K562 (cell line): Measurements from ENCODE around the gene MPRIP. TPM values are rescaled to one million over a fixed set of nuclear protein-coding genes. Genes with fewer than 3 reads are reported as not detected.

Experiments
- ATAC-seq: fragments of 200-7000 bp; cut with Tn5 transposase; 3 replicates; pipeline ENCODE4 v1.9.1; 2020; ENCODE audit warnings: moderate library complexity
- BruUV-seq: library from RNA; stranded (reverse); fragments of 400-500 nt; replicated peaks from 2 replicates; lab custom pipeline; 2021; lab: Mats Ljungman, UMichigan
- CTCF ChIA-PET: fragments of 300-600 bp; formaldehyde crosslinking; extraction: SDS; loops from one replicate; lab custom pipeline; 2021; ENCODE audit warnings: low intra/inter-chr PET ratio; lab: Yijun Ruan, JAX
- POLR2A ChIA-PET: fragments of 300-600, 350-650 bp; sonication (Branson Sonifier 250); formaldehyde crosslinking; extraction: SDS; loops from one replicate; lab custom pipeline; 2021; ENCODE audit warnings: antibody characterized with exemption, inconsistent platforms; lab: Yijun Ruan, JAX
- DNase-seq, 4 experiments: peaks; one replicate each; pipeline versions ENCODE4 v3.0.0 to v3.0.0-alpha.2; 2011 to 2018; ENCODE audit warnings: low spot score in 3 of 4, mixed read lengths in 3 of 4; ENCODE audit errors: extremely low read depth in 1 of 4
- FAIRE-seq: peaks from 2 replicates; lab custom pipeline; 2011; peaks lifted over from hg19 to GRCh38; lab: Jason Lieb, UNC
- H2AFZ ChIP-seq: 2 replicates; pipeline ENCODE4 v1.6.0; 2011; ENCODE audit warnings: low read depth, low read length, control low read depth, inconsistent platforms
- H3K27ac ChIP-seq: fragments of 200-600 bp; 3 replicates; pipeline ENCODE4 v1.8.0; 2011; ENCODE audit warnings: low read depth, mild to moderate bottlenecking, control low read depth, inconsistent platforms, low read length, moderate library complexity, mixed read lengths; ENCODE audit errors: extremely low read depth
- H3K27me3 ChIP-seq, 2 experiments: fragments of 300-600 bp in 1 of 2; 2 replicates in 1 of 2; 3 replicates in 1 of 2; pipeline versions ENCODE4 v1.6.0 to v1.8.0; 2011; ENCODE audit warnings: inconsistent platforms in 2 of 2, low read length in 2 of 2, mild to moderate bottlenecking in 1 of 2, mixed read lengths in 1 of 2, moderate library complexity in 1 of 2; ENCODE audit not compliant: control insufficient read depth in 2 of 2, insufficient read depth in 2 of 2
- H3K36me3 ChIP-seq: fragments of 300-600 bp; 3 replicates; pipeline ENCODE4 v1.8.0; 2011; ENCODE audit warnings: mild to moderate bottlenecking, low read length, inconsistent platforms; ENCODE audit not compliant: control insufficient read depth, insufficient read depth
- H3K4me1 ChIP-seq, 2 experiments: fragments of 200-600 bp in 1 of 2; replicated peaks in 1 of 2; 2 replicates in 1 of 2; 3 replicates in 1 of 2; pipeline versions ENCODE4 v1.5.1 to v1.8.0; 2011; ENCODE audit warnings: inconsistent platforms in 2 of 2, low read length in 2 of 2, mild to moderate bottlenecking in 1 of 2, mixed read lengths in 1 of 2, moderate library complexity in 1 of 2; ENCODE audit not compliant: control insufficient read depth in 2 of 2, insufficient read depth in 2 of 2
- H3K4me2 ChIP-seq: 2 replicates; pipeline ENCODE4 v1.6.1; 2011; ENCODE audit warnings: low read length, control low read depth, inconsistent platforms, mixed read lengths; ENCODE audit not compliant: insufficient read depth
- H3K4me3 ChIP-seq: fragments of 200-600 bp; sonication (generic), shearing (Covaris generic); 2 replicates; pipeline ENCODE4 v1.5.1; 2016; ENCODE audit warnings: control low read depth, inconsistent platforms
- H3K79me2 ChIP-seq: fragments of 200-600 bp; 3 replicates; pipeline ENCODE4 v1.8.0; 2011; ENCODE audit warnings: low read length, inconsistent platforms; ENCODE audit not compliant: control insufficient read depth, insufficient read depth
- H3K9ac ChIP-seq, 2 experiments: 2 replicates each; pipeline versions ENCODE4 v1.6.0 to v1.6.1; 2011; ENCODE audit warnings: low read depth in 2 of 2, low read length in 2 of 2, control low read depth in 1 of 2, inconsistent platforms in 1 of 2, mild to moderate bottlenecking in 1 of 2, mixed read lengths in 1 of 2; ENCODE audit not compliant: insufficient read depth in 1 of 2
- H3K9me1 ChIP-seq: one replicate; pipeline ENCODE4 v1.6.0; 2011; ENCODE audit warnings: inconsistent platforms, mild to moderate bottlenecking, low read length, moderate library complexity; ENCODE audit not compliant: control insufficient read depth, insufficient read depth
- H3K9me3 ChIP-seq: replicated peaks from 2 replicates; pipeline ENCODE4 v1.5.1; 2011; ENCODE audit warnings: low read depth, low read length, inconsistent platforms; ENCODE audit not compliant: control insufficient read depth, insufficient read depth
- H4K20me1 ChIP-seq: replicated peaks from 2 replicates; pipeline ENCODE4 v1.6.1; 2011; ENCODE audit warnings: low read length, inconsistent platforms, mixed read lengths; ENCODE audit not compliant: control insufficient read depth, insufficient read depth
- GATAD2A ChIP-seq: fragments of 450-650 bp; IDR thresholded peaks from 2 replicates; pipeline ENCODE4 v1.6.1; 2017
- HNRNPH1 ChIP-seq: fragments of 200-400 bp; formaldehyde crosslinking; optimal IDR thresholded peaks from 2 replicates; pipeline ENCODE3; 2017; ENCODE audit warnings: low read depth, mild to moderate bottlenecking, low read length, moderate library complexity
- NELFE ChIP-seq: IDR thresholded peaks from 2 replicates; pipeline ENCODE4 v1.6.1; 2011; ENCODE audit warnings: mild to moderate bottlenecking; ENCODE audit not compliant: insufficient read depth, insufficient read length
- RAD21 ChIP-seq, 2 experiments: fragments of 250-450 bp in 1 of 2; fragments of 450-650 bp in 1 of 2; sonication (Bioruptor Pico) in 1 of 2; formaldehyde crosslinking in 1 of 2; IDR thresholded peaks in 1 of 2; conservative IDR thresholded peaks in 1 of 2; 2 replicates each; pipeline versions ENCODE4 v1.4.0 to v1.8.0; 2020 to 2022; ENCODE audit warnings: mild to moderate bottlenecking in 2 of 2, moderate library complexity in 1 of 2
- SMAD4 ChIP-seq: fragments of 250-450 bp; sonication (Bioruptor Pico); conservative IDR thresholded peaks from 2 replicates; pipeline ENCODE4 v1.8.0; 2021; ENCODE audit warnings: inconsistent platforms, mild to moderate bottlenecking, moderate library complexity
- ZNF316 ChIP-seq: fragments of 450-650 bp; IDR thresholded peaks from 2 replicates; pipeline ENCODE4 v1.6.1; 2016
- ZNF75A ChIP-seq: fragments of 450-650 bp; formaldehyde crosslinking; IDR thresholded peaks from 2 replicates; pipeline ENCODE4 v1.4.0; 2020; ENCODE audit warnings: mild to moderate bottlenecking
- WGBS: fragments of 100-300 bp; shearing (Covaris generic); methylation state at CpG from one replicate; pipeline ENCODE4 v1.1.6; 2016; ENCODE audit warnings: low coverage, mixed read lengths; ENCODE audit not compliant: insufficient coverage; ENCODE audit errors: missing lambda C conversion rate; 5-methylcytosine and 5-hydroxymethylcytosine counted together
- in situ Hi-C: fragments of 300-500 bp; cut with MboI; formaldehyde crosslinking; loops from 4 replicates; pipeline ENCODE4 v1.15.0; 2018; ENCODE audit warnings: inconsistent platforms, mixed read lengths
- intact Hi-C: fragments of 100-400 bp; cut with micrococcal nuclease; formaldehyde crosslinking; loops from 2 replicates; pipeline ENCODE4 v1.14.2; 2022
- polyA plus RNA-seq, 8 experiments: library from polyadenylated mRNA; depleted of rRNA in 4 of 8; stranded (reverse) in 5 of 8; unstranded in 3 of 8; fragments of >200 nt; fragmentation: Nextera tagmentation in 2 of 8; fragmentation: Illumina TruSeq in 1 of 8; extraction: Ambion mirVana in 2 of 8; extraction: Trizol in 1 of 8; gene quantifications; 2 replicates each; pipeline versions ENCODE4 v1.2.1 to v1.2.3, GENCODE V29; 2011 to 2014; ENCODE audit warnings: inconsistent platforms in 1 of 8, missing spikeins in 1 of 8
- total RNA-seq, 7 experiments: library from RNA; depleted of rRNA in 6 of 7; stranded (reverse); fragments of >200 nt in 6 of 7; fragmentation: Illumina TruSeq in 2 of 7; extraction: Trizol in 2 of 7; gene quantifications; 2 replicates each; pipeline versions ENCODE4 v1.2.1 to v1.2.3, GENCODE V29; 2011 to 2021; ENCODE audit warnings: low replicate concordance in 1 of 7
- TF ChIP-seq, protein P1 (sequence below), 2 experiments: fragments of 250-450 bp in 1 of 2; fragments of 450-650 bp in 1 of 2; sonication (Bioruptor Pico) in 1 of 2; IDR thresholded peaks; 2 replicates each; pipeline versions ENCODE4 v1.6.1 to v1.8.0; 2016 to 2021; ENCODE audit warnings: mild to moderate bottlenecking in 2 of 2, moderate library complexity in 2 of 2, missing compliant biosample characterization in 1 of 2, missing genetic modification characterization in 1 of 2
- TF ChIP-seq, protein P2 (sequence below): fragments of 250-450 bp; sonication (Bioruptor Pico); IDR thresholded peaks from 2 replicates; pipeline ENCODE4 v1.5.1; 2021; ENCODE audit warnings: mild to moderate bottlenecking
- TF ChIP-seq, protein P3 (sequence below): sonication (generic); formaldehyde crosslinking; IDR thresholded peaks from 2 replicates; pipeline ENCODE4 v1.5.0; 2020; ENCODE audit warnings: missing genetic modification reagents
- TF ChIP-seq, protein P4 (sequence below): fragments of 450-650 bp; formaldehyde crosslinking; IDR thresholded peaks from 2 replicates; pipeline ENCODE4 v1.4.0; 2022; ENCODE audit warnings: missing genetic modification characterization
- TF ChIP-seq, protein P5 (sequence below): sonication (generic); formaldehyde crosslinking; IDR thresholded peaks from 2 replicates; pipeline ENCODE4 v1.8.0; 2022; ENCODE audit warnings: missing genetic modification reagents, mild to moderate bottlenecking, moderate library complexity, borderline replicate concordance
- TF ChIP-seq, protein P6 (sequence below), 2 experiments: fragments of 450-650 bp; IDR thresholded peaks; 2 replicates each; pipeline ENCODE4 v1.6.1; 2016

Gene MPRIP
- total and polyA plus RNA-seq, 9 of the 15 experiments (the other 6 are each of a cell fraction or from before 2014, with no cell fraction given) = 10.0 to 72.6 (median 30.1) TPM

DNA sequence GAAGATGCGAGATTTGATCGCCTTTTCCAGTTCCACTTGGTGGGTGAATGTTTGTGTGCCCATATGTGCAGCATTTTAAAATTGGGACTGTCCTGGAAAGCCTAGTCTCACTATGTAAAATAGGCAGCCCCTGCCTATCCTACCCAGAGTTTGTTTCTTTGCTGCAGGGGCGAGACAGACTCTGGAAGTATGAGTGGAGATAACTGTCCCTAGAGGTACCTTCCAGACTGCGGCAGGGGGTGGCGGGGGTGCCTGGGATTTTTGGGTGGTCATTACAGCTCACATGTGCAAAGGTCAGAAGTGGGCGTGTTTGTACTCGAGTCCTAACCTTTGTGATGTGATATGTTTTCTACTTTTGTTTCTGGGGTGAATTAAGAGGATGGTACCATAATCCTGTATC is 36.6 kb downstream of the MPRIP start (continued):
- TF ChIP-seq, protein P1, sequence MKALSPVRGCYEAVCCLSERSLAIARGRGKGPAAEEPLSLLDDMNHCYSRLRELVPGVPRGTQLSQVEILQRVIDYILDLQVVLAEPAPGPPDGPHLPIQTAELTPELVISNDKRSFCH (CRISPR knock-in tag; IDR thresholded peaks at IDR 0.05) = no peak
- TF ChIP-seq, protein P1 (tag; IDR thresholded peaks at IDR 0.05) = no peak
- TF ChIP-seq, protein P2, sequence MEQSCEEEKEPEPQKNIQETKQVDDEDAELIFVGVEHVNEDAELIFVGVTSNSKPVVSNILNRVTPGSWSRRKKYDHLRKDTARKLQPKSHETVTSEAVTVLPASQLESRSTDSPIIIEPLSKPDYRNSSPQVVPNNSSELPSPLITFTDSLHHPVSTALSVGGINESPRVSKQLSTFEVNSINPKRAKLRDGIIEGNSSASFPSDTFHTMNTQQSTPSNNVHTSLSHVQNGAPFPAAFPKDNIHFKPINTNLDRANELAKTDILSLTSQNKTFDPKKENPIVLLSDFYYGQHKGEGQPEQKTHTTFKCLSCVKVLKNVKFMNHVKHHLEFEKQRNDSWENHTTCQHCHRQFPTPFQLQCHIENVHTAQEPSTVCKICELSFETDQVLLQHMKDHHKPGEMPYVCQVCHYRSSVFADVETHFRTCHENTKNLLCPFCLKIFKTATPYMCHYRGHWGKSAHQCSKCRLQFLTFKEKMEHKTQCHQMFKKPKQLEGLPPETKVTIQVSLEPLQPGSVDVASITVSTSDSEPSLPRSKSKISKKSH (CRISPR knock-in tag) = no peak
- no peak for TF ChIP-seq SMAD4
- TF ChIP-seq NELFE = no peak
- TF ChIP-seq, protein P3, sequence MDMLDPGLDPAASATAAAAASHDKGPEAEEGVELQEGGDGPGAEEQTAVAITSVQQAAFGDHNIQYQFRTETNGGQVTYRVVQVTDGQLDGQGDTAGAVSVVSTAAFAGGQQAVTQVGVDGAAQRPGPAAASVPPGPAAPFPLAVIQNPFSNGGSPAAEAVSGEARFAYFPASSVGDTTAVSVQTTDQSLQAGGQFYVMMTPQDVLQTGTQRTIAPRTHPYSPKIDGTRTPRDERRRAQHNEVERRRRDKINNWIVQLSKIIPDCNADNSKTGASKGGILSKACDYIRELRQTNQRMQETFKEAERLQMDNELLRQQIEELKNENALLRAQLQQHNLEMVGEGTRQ (CRISPR knock-in tag) = no peak

DNA sequence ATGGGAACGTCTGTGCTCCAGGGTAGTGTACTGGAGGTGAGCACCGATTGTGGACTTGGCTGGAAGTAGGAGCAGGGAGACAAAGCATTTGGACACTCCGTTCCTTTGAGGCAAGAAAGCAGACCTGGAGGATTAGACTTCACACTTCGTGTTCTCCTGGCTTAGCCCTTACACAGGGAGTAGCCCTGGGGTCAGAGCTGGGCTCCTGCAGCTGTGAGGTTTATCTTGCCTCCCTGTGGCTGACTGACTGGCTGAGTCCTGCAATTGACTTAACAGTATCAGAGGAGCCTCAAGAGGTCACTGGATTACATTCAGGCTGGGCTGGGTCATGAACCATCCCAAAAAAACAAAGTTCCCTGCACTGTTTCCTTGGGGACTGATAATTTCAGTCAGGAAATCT is 37.1 kb downstream of the MPRIP start:
- H3K27ac ChIP-seq = no peak overlapping the region
- intact Hi-C loops (no loop called here), in situ Hi-C loops (no loop called here)
- WGBS = 33% methylated on average over 4 of the region's 4 CpGs
- DNase-seq (peak in 1 of 4 experiments; percentile 45), ATAC-seq (peak; percentile 83), FAIRE-seq (peak; percentile 6)
- H3K4me2 ChIP-seq = no peak overlapping the region
- no TSS peak for BruUV-seq
- H3K36me3 ChIP-seq = peaks cover 25% of the 10 kb centered on the region; the same call in 2 of the 3 replicates
- H3K4me3 ChIP-seq = no peak overlapping the region
- peaks cover 1% of the 10 kb centered on the region; the same call in 1 of the 2 replicates for H4K20me1 ChIP-seq
- H3K4me1 ChIP-seq = peaks cover 26 to 30% of the 10 kb centered on the region in 2 experiments
- no peak overlapping the region for H3K9ac ChIP-seq
- H3K9me1 ChIP-seq = no peaks in the 10 kb centered on the region
- POLR2A ChIA-PET = no interaction called here
- H3K9me3 ChIP-seq = no peaks in the 10 kb centered on the region
- CTCF ChIA-PET = no interaction called here
- no peaks in the 10 kb centered on the region for H3K79me2 ChIP-seq
- H3K27me3 ChIP-seq = no peaks in the 10 kb centered on the region
- H2AFZ ChIP-seq = no peak overlapping the region
- TF ChIP-seq, protein P4, sequence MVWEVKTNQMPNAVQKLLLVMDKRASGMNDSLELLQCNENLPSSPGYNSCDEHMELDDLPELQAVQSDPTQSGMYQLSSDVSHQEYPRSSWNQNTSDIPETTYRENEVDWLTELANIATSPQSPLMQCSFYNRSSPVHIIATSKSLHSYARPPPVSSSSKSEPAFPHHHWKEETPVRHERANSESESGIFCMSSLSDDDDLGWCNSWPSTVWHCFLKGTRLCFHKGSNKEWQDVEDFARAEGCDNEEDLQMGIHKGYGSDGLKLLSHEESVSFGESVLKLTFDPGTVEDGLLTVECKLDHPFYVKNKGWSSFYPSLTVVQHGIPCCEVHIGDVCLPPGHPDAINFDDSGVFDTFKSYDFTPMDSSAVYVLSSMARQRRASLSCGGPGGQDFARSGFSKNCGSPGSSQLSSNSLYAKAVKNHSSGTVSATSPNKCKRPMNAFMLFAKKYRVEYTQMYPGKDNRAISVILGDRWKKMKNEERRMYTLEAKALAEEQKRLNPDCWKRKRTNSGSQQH = no peak
- TF ChIP-seq HNRNPH1 (no peak), RAD21 (CRISPR knock-in tag; conservative IDR thresholded peaks at IDR 0.05 in 1 of 2, IDR thresholded peaks at IDR 0.05 in 1 of 2) (peak in 1 of 2 experiments; percentile 18; a peak in 1 of 4 replicates), ZNF316 (no peak), GATAD2A (no peak), ZNF75A (CRISPR knock-in tag) (no peak)
- TF ChIP-seq, protein P5, sequence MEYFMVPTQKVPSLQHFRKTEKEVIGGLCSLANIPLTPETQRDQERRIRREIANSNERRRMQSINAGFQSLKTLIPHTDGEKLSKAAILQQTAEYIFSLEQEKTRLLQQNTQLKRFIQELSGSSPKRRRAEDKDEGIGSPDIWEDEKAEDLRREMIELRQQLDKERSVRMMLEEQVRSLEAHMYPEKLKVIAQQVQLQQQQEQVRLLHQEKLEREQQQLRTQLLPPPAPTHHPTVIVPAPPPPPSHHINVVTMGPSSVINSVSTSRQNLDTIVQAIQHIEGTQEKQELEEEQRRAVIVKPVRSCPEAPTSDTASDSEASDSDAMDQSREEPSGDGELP = peak; percentile 26; the same call in 1 of the 2 replicates
- TF ChIP-seq, protein P6, sequence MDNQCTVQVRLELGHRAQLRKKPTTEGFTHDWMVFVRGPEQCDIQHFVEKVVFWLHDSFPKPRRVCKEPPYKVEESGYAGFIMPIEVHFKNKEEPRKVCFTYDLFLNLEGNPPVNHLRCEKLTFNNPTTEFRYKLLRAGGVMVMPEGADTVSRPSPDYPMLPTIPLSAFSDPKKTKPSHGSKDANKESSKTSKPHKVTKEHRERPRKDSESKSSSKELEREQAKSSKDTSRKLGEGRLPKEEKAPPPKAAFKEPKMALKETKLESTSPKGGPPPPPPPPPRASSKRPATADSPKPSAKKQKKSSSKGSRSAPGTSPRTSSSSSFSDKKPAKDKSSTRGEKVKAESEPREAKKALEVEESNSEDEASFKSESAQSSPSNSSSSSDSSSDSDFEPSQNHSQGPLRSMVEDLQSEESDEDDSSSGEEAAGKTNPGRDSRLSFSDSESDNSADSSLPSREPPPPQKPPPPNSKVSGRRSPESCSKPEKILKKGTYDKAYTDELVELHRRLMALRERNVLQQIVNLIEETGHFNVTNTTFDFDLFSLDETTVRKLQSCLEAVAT (IDR thresholded peaks at IDR 0.05) = no peak
